ENCODE results near the gene CMYA5. TPM values are rescaled to one million over a fixed set of nuclear protein-coding genes. Genes with fewer than 3 reads are reported as not detected.

The CMYA5 gene
- total and polyA plus RNA-seq, 9 of the 15 experiments (the other 6 are each of a cell fraction or from before 2014, with no cell fraction given): 0.18 to 1.1 (median 0.32) TPM

DNA sequence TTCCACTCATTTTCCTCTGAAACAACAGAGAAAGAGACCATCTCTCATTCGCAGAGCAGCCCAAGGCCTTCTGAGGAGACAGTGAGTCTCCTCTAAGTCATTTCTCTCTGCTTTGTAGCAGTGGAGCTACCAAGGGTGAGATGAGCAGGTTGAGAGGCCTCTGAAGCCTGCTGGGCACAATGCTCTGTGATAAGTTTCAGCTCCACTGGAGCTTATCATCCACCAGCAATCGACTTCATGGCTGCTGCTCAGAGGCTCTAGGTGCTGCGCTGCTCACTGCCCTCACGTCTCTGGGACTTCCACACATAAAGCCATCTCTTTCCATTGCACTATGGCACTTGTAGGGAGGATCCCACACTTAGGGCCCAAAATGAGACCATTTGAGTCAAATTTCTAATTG lies 96.3 kb downstream of the CMYA5 start:
- H3K4me1 ChIP-seq (replicated peaks in 1 of 2; ENCODE audit: control insufficient read depth in 2 of 2, insufficient read depth in 2 of 2, low read length in 2 of 2): peaks cover 5 to 14% of the 10 kb centered on the region in 2 experiments; a peak in 3 of 5 replicates
- H3K79me2 ChIP-seq (ENCODE audit: control insufficient read depth, insufficient read depth, low read length): no peaks in the 10 kb centered on the region
- peaks cover 0 to 5% of the 10 kb centered on the region in 2 experiments; a peak in 4 of 5 replicates for H3K27me3 ChIP-seq (ENCODE audit: control insufficient read depth in 2 of 2, insufficient read depth in 2 of 2, low read length in 2 of 2)
- no peak overlapping the region for H3K4me3 ChIP-seq
- ATAC-seq (peak; percentile 96), DNase-seq (ENCODE audit: extremely low read depth in 1 of 4, low spot score in 3 of 4) (peak in 2 of 4 experiments; percentile 47 to 68), FAIRE-seq (peak; percentile 73)
- no peaks in the 10 kb centered on the region for H3K9me1 ChIP-seq (ENCODE audit: control insufficient read depth, insufficient read depth, low read length)
- peak overlapping the region; percentile 2 to 86; a peak in 2 of 4 replicates for H3K9ac ChIP-seq (ENCODE audit: insufficient read depth in 1 of 2, low read depth in 2 of 2, low read length in 2 of 2)
- ChIA-PET POLR2A (interaction anchor here (0.6 to 1.0 kb wide), 5 partner anchors 9 to 159 kb away, joined by 3 read pairs; no protein-coding TSS in a partner anchor), CTCF (ENCODE audit: low intra/inter-chr PET ratio) (no interaction called here)
- H2AFZ ChIP-seq (ENCODE audit: low read depth, low read length): peak overlapping the region; percentile 76
- H3K36me3 ChIP-seq (ENCODE audit: control insufficient read depth, insufficient read depth, low read length): no peaks in the 10 kb centered on the region
- H4K20me1 ChIP-seq (replicated peaks; ENCODE audit: control insufficient read depth, insufficient read depth, low read length): no peaks in the 10 kb centered on the region
- 14% methylated on average over 4 of the region's 4 CpGs for WGBS (ENCODE audit: insufficient coverage, low coverage, missing lambda C conversion rate)
- in situ Hi-C loops (cut with MboI): no loop called here
- peak overlapping the region; percentile 27; the same call in 2 of the 3 replicates for H3K27ac ChIP-seq (ENCODE audit: extremely low read depth, low read depth, low read length)
- BruUV-seq (replicated peaks): no TSS peak
- TF ChIP-seq ZNF586 (CRISPR knock-in tag; conservative IDR thresholded peaks at IDR 0.05): no peak
- TF ChIP-seq, protein P1, sequence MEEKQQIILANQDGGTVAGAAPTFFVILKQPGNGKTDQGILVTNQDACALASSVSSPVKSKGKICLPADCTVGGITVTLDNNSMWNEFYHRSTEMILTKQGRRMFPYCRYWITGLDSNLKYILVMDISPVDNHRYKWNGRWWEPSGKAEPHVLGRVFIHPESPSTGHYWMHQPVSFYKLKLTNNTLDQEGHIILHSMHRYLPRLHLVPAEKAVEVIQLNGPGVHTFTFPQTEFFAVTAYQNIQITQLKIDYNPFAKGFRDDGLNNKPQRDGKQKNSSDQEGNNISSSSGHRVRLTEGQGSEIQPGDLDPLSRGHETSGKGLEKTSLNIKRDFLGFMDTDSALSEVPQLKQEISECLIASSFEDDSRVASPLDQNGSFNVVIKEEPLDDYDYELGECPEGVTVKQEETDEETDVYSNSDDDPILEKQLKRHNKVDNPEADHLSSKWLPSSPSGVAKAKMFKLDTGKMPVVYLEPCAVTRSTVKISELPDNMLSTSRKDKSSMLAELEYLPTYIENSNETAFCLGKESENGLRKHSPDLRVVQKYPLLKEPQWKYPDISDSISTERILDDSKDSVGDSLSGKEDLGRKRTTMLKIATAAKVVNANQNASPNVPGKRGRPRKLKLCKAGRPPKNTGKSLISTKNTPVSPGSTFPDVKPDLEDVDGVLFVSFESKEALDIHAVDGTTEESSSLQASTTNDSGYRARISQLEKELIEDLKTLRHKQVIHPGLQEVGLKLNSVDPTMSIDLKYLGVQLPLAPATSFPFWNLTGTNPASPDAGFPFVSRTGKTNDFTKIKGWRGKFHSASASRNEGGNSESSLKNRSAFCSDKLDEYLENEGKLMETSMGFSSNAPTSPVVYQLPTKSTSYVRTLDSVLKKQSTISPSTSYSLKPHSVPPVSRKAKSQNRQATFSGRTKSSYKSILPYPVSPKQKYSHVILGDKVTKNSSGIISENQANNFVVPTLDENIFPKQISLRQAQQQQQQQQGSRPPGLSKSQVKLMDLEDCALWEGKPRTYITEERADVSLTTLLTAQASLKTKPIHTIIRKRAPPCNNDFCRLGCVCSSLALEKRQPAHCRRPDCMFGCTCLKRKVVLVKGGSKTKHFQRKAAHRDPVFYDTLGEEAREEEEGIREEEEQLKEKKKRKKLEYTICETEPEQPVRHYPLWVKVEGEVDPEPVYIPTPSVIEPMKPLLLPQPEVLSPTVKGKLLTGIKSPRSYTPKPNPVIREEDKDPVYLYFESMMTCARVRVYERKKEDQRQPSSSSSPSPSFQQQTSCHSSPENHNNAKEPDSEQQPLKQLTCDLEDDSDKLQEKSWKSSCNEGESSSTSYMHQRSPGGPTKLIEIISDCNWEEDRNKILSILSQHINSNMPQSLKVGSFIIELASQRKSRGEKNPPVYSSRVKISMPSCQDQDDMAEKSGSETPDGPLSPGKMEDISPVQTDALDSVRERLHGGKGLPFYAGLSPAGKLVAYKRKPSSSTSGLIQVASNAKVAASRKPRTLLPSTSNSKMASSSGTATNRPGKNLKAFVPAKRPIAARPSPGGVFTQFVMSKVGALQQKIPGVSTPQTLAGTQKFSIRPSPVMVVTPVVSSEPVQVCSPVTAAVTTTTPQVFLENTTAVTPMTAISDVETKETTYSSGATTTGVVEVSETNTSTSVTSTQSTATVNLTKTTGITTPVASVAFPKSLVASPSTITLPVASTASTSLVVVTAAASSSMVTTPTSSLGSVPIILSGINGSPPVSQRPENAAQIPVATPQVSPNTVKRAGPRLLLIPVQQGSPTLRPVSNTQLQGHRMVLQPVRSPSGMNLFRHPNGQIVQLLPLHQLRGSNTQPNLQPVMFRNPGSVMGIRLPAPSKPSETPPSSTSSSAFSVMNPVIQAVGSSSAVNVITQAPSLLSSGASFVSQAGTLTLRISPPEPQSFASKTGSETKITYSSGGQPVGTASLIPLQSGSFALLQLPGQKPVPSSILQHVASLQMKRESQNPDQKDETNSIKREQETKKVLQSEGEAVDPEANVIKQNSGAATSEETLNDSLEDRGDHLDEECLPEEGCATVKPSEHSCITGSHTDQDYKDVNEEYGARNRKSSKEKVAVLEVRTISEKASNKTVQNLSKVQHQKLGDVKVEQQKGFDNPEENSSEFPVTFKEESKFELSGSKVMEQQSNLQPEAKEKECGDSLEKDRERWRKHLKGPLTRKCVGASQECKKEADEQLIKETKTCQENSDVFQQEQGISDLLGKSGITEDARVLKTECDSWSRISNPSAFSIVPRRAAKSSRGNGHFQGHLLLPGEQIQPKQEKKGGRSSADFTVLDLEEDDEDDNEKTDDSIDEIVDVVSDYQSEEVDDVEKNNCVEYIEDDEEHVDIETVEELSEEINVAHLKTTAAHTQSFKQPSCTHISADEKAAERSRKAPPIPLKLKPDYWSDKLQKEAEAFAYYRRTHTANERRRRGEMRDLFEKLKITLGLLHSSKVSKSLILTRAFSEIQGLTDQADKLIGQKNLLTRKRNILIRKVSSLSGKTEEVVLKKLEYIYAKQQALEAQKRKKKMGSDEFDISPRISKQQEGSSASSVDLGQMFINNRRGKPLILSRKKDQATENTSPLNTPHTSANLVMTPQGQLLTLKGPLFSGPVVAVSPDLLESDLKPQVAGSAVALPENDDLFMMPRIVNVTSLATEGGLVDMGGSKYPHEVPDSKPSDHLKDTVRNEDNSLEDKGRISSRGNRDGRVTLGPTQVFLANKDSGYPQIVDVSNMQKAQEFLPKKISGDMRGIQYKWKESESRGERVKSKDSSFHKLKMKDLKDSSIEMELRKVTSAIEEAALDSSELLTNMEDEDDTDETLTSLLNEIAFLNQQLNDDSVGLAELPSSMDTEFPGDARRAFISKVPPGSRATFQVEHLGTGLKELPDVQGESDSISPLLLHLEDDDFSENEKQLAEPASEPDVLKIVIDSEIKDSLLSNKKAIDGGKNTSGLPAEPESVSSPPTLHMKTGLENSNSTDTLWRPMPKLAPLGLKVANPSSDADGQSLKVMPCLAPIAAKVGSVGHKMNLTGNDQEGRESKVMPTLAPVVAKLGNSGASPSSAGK (IDR thresholded peaks at IDR 0.05): peak; percentile 34; the same call in 1 of the 2 replicates
- 0 out of 4 replicates have a peak, but pooled peaks of 1 of the 2 experiments have one; percentile 7 for TF ChIP-seq RCOR1 (IDR thresholded peaks at IDR 0.05; ENCODE audit: borderline replicate concordance in 1 of 2, low read depth in 2 of 2, low read length in 2 of 2)
- TF ChIP-seq L3MBTL2 (IDR thresholded peaks at IDR 0.05): 0 out of 2 replicates have a peak, but pooled peaks have one; percentile 27
- TF ChIP-seq TCF3 (CRISPR knock-in tag; IDR thresholded peaks at IDR 0.05): no peak
- no peak for TF ChIP-seq SNIP1 (IDR thresholded peaks at IDR 0.05; ENCODE audit: low read depth)
- TF ChIP-seq BCOR (IDR thresholded peaks at IDR 0.05): no peak
- TF ChIP-seq CBFA2T3 (IDR thresholded peaks at IDR 0.05): peak; percentile 39
- no peak for TF ChIP-seq FUS (optimal IDR thresholded peaks at IDR 0.05; ENCODE audit: low read depth, low read length)
- H3K9me3 ChIP-seq (replicated peaks; ENCODE audit: control insufficient read depth, insufficient read depth, low read depth, low read length): no peaks in the 10 kb centered on the region
- intact Hi-C loops (cut with micrococcal nuclease): no loop called here
- H3K4me2 ChIP-seq (ENCODE audit: insufficient read depth, low read length): peak overlapping the region; percentile 50

Measured in K562 (cell line).